K562 (cell line): Measurements from ENCODE around the gene TMEM41B. TPM values are rescaled to one million over a fixed set of nuclear protein-coding genes. Genes with fewer than 3 reads are reported as not detected.

Experiments
- ARID1B ChIP-seq: fragments of 450-650 bp; IDR thresholded peaks from 2 replicates; pipeline ENCODE4 v1.6.1; 2016; ENCODE audit warnings: antibody characterized with exemption, mild to moderate bottlenecking, inconsistent platforms
- ATF1 ChIP-seq, 2 experiments: fragments of 450-650 bp in 1 of 2; IDR thresholded peaks; 2 replicates each; pipeline ENCODE4 v1.6.1; 2016; ENCODE audit warnings: missing compliant biosample characterization in 1 of 2, missing genetic modification characterization in 1 of 2
- BRD9 ChIP-seq: fragments of 450-650 bp; IDR thresholded peaks from 2 replicates; pipeline ENCODE4 v1.6.1; 2018; ENCODE audit warnings: low read depth; ENCODE audit not compliant: partially characterized antibody
- DEAF1 ChIP-seq: fragments of 450-650 bp; formaldehyde crosslinking; IDR thresholded peaks from 2 replicates; pipeline ENCODE4 v1.4.0; 2020; ENCODE audit warnings: mild to moderate bottlenecking, moderate library complexity
- EP400 ChIP-seq: fragments of 450-650 bp; IDR thresholded peaks from 2 replicates; pipeline ENCODE4 v1.6.1; 2017; ENCODE audit warnings: antibody characterized with exemption, mild to moderate bottlenecking, moderate library complexity
- ETV6 ChIP-seq, 3 experiments: fragments of 150-350 bp in 1 of 3; sonication (generic) in 1 of 3; formaldehyde crosslinking in 1 of 3; IDR thresholded peaks; 2 replicates each; pipeline versions ENCODE4 v1.6.1 to v1.8.0; 2014 to 2022; ENCODE audit warnings: borderline replicate concordance in 2 of 3, low read depth in 2 of 3, antibody characterized with exemption in 1 of 3, low read length in 1 of 3, mild to moderate bottlenecking in 1 of 3, missing genetic modification reagents in 1 of 3
- NFRKB ChIP-seq: fragments of 450-650 bp; IDR thresholded peaks from 2 replicates; pipeline ENCODE4 v1.6.1; 2016; ENCODE audit warnings: low read depth
- NR1H2 ChIP-seq: sonication (generic); formaldehyde crosslinking; IDR thresholded peaks from 2 replicates; pipeline ENCODE4 v1.4.0; 2020; ENCODE audit warnings: mild to moderate bottlenecking, missing genetic modification reagents
- SMARCA4 ChIP-seq: fragments of 450-650 bp; IDR thresholded peaks from 2 replicates; pipeline ENCODE4 v1.6.1; 2016
- STAG1 ChIP-seq: sonication (generic); formaldehyde crosslinking; IDR thresholded peaks from 2 replicates; pipeline ENCODE4 v1.5.0; 2020; ENCODE audit warnings: missing genetic modification reagents, borderline replicate concordance
- ZBTB8A ChIP-seq: fragments of 450-650 bp; IDR thresholded peaks from 2 replicates; pipeline ENCODE4 v1.6.1; 2018; ENCODE audit warnings: mild to moderate bottlenecking, moderate library complexity; ENCODE audit not compliant: partially characterized antibody
- ZNF79 ChIP-seq: fragments of 250-450 bp; sonication (Bioruptor Pico); IDR thresholded peaks from 2 replicates; pipeline ENCODE4 v1.4.0; 2020; ENCODE audit warnings: low read depth, mild to moderate bottlenecking, moderate library complexity
- polyA plus RNA-seq, 8 experiments: library from polyadenylated mRNA; depleted of rRNA in 4 of 8; stranded (reverse) in 5 of 8; unstranded in 3 of 8; fragments of >200 nt; fragmentation: Nextera tagmentation in 2 of 8; fragmentation: Illumina TruSeq in 1 of 8; extraction: Ambion mirVana in 2 of 8; extraction: Trizol in 1 of 8; gene quantifications; 2 replicates each; pipeline versions ENCODE4 v1.2.1 to v1.2.3, GENCODE V29; 2011 to 2014; ENCODE audit warnings: inconsistent platforms in 1 of 8, missing spikeins in 1 of 8
- total RNA-seq, 7 experiments: library from RNA; depleted of rRNA in 6 of 7; stranded (reverse); fragments of >200 nt in 6 of 7; fragmentation: Illumina TruSeq in 2 of 7; extraction: Trizol in 2 of 7; gene quantifications; 2 replicates each; pipeline versions ENCODE4 v1.2.1 to v1.2.3, GENCODE V29; 2011 to 2021; ENCODE audit warnings: low replicate concordance in 1 of 7
- TF ChIP-seq, protein P1 (sequence below): conservative IDR thresholded peaks from 2 replicates; pipeline ENCODE4 v1.6.1; 2011; ENCODE audit warnings: low read depth, mild to moderate bottlenecking, low read length; ENCODE audit not compliant: control insufficient read depth
- TF ChIP-seq, protein P2 (sequence below): IDR thresholded peaks from 2 replicates; pipeline ENCODE4 v1.6.1; 2014; ENCODE audit warnings: antibody characterized with exemption
- TF ChIP-seq, protein P3 (sequence below): sonication (generic); formaldehyde crosslinking; IDR thresholded peaks from 2 replicates; pipeline ENCODE4 v1.8.1; 2023; ENCODE audit warnings: missing genetic modification reagents, mild to moderate bottlenecking, borderline replicate concordance
- TF ChIP-seq, protein P4 (sequence below), 2 experiments: IDR thresholded peaks; 2 replicates each; pipeline ENCODE4 v1.6.1; 2012; ENCODE audit warnings: improper control_type of control experiment in 2 of 2, low read depth in 2 of 2, low read length in 2 of 2, borderline replicate concordance in 1 of 2

TMEM41B gene
- total and polyA plus RNA-seq, 9 of the 15 experiments (the other 6 are each of a cell fraction or from before 2014, with no cell fraction given): 17.1 to 89.6 (median 48.7) TPM

DNA sequence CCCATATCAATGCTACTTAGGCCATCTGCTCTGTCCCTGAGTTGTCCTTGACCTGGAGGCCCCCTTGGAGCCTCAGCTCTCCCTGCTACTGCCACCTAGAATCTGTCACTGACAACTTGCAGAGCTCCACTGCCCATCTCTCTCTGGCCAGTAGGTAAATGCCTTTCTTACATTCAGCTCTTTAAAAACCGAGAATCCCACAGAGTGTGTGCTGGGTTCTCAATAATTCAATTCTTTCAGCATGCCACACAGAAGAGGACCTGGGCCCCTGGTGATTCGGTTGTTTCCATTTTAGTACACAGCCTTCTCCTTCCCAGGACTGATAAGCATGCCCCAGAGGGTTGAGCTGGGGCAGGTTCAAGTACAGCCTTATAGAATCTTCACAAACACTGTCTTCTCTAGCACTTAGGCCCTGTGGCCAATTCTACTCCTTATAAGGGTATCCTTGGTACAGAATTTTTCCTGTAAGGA is 48.0 kb upstream of the TMEM41B start (continued):
- TF ChIP-seq, protein P1, sequence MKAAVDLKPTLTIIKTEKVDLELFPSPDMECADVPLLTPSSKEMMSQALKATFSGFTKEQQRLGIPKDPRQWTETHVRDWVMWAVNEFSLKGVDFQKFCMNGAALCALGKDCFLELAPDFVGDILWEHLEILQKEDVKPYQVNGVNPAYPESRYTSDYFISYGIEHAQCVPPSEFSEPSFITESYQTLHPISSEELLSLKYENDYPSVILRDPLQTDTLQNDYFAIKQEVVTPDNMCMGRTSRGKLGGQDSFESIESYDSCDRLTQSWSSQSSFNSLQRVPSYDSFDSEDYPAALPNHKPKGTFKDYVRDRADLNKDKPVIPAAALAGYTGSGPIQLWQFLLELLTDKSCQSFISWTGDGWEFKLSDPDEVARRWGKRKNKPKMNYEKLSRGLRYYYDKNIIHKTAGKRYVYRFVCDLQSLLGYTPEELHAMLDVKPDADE: no peak
- TF ChIP-seq SMARCA4 (no peak), ARID1B (0 out of 2 replicates have a peak, but pooled peaks have one; percentile 6), EP400 (0 out of 2 replicates have a peak, but pooled peaks have one; percentile 32), NR1H2 (CRISPR knock-in tag) (no peak), ETV6 (IDR thresholded peaks at IDR 0.05; ENCODE audit: borderline replicate concordance in 1 of 2, low read depth in 2 of 2, low read length in 1 of 2) (no peak), ETV6 (CRISPR knock-in tag; IDR thresholded peaks at IDR 0.05; ENCODE audit: borderline replicate concordance) (no peak), NFRKB (peak; percentile 52; the same call in 1 of the 2 replicates), ZNF79 (CRISPR knock-in tag) (no peak), BRD9 (peak; percentile 19), ATF1 (CRISPR knock-in tag; IDR thresholded peaks at IDR 0.05) (no peak), ATF1 (tag; IDR thresholded peaks at IDR 0.05) (no peak), STAG1 (no peak), DEAF1 (CRISPR knock-in tag) (no peak), ZBTB8A (no peak)
- TF ChIP-seq, protein P2, sequence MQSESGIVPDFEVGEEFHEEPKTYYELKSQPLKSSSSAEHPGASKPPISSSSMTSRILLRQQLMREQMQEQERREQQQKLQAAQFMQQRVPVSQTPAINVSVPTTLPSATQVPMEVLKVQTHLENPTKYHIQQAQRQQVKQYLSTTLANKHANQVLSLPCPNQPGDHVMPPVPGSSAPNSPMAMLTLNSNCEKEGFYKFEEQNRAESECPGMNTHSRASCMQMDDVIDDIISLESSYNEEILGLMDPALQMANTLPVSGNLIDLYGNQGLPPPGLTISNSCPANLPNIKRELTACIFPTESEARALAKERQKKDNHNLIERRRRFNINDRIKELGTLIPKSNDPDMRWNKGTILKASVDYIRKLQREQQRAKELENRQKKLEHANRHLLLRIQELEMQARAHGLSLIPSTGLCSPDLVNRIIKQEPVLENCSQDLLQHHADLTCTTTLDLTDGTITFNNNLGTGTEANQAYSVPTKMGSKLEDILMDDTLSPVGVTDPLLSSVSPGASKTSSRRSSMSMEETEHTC: no peak
- TF ChIP-seq, protein P3, sequence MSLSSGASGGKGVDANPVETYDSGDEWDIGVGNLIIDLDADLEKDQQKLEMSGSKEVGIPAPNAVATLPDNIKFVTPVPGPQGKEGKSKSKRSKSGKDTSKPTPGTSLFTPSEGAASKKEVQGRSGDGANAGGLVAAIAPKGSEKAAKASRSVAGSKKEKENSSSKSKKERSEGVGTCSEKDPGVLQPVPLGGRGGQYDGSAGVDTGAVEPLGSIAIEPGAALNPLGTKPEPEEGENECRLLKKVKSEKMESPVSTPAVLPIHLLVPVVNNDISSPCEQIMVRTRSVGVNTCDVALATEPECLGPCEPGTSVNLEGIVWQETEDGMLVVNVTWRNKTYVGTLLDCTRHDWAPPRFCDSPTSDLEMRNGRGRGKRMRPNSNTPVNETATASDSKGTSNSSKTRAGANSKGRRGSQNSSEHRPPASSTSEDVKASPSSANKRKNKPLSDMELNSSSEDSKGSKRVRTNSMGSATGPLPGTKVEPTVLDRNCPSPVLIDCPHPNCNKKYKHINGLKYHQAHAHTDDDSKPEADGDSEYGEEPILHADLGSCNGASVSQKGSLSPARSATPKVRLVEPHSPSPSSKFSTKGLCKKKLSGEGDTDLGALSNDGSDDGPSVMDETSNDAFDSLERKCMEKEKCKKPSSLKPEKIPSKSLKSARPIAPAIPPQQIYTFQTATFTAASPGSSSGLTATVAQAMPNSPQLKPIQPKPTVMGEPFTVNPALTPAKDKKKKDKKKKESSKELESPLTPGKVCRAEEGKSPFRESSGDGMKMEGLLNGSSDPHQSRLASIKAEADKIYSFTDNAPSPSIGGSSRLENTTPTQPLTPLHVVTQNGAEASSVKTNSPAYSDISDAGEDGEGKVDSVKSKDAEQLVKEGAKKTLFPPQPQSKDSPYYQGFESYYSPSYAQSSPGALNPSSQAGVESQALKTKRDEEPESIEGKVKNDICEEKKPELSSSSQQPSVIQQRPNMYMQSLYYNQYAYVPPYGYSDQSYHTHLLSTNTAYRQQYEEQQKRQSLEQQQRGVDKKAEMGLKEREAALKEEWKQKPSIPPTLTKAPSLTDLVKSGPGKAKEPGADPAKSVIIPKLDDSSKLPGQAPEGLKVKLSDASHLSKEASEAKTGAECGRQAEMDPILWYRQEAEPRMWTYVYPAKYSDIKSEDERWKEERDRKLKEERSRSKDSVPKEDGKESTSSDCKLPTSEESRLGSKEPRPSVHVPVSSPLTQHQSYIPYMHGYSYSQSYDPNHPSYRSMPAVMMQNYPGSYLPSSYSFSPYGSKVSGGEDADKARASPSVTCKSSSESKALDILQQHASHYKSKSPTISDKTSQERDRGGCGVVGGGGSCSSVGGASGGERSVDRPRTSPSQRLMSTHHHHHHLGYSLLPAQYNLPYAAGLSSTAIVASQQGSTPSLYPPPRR (CRISPR knock-in tag): no peak
- TF ChIP-seq, protein P4, sequence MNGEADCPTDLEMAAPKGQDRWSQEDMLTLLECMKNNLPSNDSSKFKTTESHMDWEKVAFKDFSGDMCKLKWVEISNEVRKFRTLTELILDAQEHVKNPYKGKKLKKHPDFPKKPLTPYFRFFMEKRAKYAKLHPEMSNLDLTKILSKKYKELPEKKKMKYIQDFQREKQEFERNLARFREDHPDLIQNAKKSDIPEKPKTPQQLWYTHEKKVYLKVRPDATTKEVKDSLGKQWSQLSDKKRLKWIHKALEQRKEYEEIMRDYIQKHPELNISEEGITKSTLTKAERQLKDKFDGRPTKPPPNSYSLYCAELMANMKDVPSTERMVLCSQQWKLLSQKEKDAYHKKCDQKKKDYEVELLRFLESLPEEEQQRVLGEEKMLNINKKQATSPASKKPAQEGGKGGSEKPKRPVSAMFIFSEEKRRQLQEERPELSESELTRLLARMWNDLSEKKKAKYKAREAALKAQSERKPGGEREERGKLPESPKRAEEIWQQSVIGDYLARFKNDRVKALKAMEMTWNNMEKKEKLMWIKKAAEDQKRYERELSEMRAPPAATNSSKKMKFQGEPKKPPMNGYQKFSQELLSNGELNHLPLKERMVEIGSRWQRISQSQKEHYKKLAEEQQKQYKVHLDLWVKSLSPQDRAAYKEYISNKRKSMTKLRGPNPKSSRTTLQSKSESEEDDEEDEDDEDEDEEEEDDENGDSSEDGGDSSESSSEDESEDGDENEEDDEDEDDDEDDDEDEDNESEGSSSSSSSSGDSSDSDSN (IDR thresholded peaks at IDR 0.05; ENCODE audit: borderline replicate concordance in 1 of 2, low read depth in 2 of 2, low read length in 2 of 2): no peak
